ENCODE results near the gene WDFY2.

DNA sequence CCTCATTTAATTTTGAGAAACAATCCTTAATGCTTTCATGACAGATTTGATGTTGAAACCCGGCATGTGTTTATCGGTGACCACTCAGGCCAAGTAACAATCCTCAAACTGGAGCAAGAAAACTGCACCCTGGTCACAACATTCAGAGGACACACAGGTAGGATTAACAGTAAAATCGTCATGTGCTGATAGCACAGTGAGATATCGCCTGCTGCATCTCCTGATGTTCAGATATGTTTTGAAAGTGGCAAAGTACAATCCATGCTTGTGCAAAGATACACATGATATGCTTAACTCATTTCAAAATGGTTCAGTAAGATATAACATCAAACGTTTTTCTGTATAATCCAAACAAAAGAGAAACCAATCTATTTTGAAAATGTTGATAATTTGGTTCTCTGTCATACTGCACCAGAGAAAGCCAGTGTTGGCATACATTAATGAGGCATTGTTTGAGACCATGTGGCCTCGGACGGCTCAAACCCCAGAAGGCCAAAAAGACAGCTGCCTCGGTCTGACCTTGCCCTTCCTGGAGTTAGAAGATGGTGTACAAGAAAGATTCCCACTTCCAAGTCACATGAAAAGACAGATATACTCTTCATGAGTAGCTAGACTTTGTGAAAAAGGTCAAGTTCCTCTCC, 143.5 kb downstream of the WDFY2 start:
- TF ChIP-seq, protein P1, sequence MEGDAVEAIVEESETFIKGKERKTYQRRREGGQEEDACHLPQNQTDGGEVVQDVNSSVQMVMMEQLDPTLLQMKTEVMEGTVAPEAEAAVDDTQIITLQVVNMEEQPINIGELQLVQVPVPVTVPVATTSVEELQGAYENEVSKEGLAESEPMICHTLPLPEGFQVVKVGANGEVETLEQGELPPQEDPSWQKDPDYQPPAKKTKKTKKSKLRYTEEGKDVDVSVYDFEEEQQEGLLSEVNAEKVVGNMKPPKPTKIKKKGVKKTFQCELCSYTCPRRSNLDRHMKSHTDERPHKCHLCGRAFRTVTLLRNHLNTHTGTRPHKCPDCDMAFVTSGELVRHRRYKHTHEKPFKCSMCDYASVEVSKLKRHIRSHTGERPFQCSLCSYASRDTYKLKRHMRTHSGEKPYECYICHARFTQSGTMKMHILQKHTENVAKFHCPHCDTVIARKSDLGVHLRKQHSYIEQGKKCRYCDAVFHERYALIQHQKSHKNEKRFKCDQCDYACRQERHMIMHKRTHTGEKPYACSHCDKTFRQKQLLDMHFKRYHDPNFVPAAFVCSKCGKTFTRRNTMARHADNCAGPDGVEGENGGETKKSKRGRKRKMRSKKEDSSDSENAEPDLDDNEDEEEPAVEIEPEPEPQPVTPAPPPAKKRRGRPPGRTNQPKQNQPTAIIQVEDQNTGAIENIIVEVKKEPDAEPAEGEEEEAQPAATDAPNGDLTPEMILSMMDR (IDR thresholded peaks at IDR 0.05), result no peak
- TF ChIP-seq POLR2A (IDR thresholded peaks at IDR 0.05), result no peak
